IMR-90 (cell line): ENCODE measurements around the gene YPEL5. TPM values are rescaled to one million over a fixed set of nuclear protein-coding genes. Genes with fewer than 3 reads are reported as not detected.

Experiments used
- ATAC-seq: fragments of 200-7000 bp; cut with Tn5 transposase; 2 replicates; pipeline ENCODE4 v1.9.1; 2020; ENCODE audit warnings: low read depth, mild to moderate bottlenecking, moderate library complexity
- BruUV-seq: library from RNA; stranded (reverse); fragments of 400-500 nt; replicated peaks from 2 replicates; lab custom pipeline; 2021; lab: Mats Ljungman, UMichigan
- CTCF ChIA-PET: fragments of 300-600 bp; formaldehyde crosslinking; extraction: SDS; loops from one replicate; lab custom pipeline; 2021; ENCODE audit warnings: antibody characterized with exemption; lab: Yijun Ruan, JAX
- POLR2A ChIA-PET: fragments of 300-600 bp; sonication (Branson Sonifier 250); formaldehyde crosslinking; loops from one replicate; lab custom pipeline; 2022; ENCODE audit warnings: antibody characterized with exemption; ENCODE audit not compliant: unreplicated experiment; lab: Charles Lee
- DNase-seq: peaks from one replicate; pipeline ENCODE4 v3.0.0; 2013
- H2AFZ ChIP-seq: replicated peaks from 2 replicates; pipeline ENCODE3; 2013; ENCODE audit warnings: low read length, mild to moderate bottlenecking; ENCODE audit not compliant: poor library complexity
- H2AK5ac ChIP-seq: 2 replicates; pipeline ENCODE4 v1.6.1; 2013; ENCODE audit warnings: low read depth, low read length, inconsistent platforms
- H2AK9ac ChIP-seq: replicated peaks from 2 replicates; pipeline ENCODE3; 2013; ENCODE audit warnings: mild to moderate bottlenecking, low read depth, low read length, moderate library complexity; ENCODE audit not compliant: poor library complexity
- H2BK120ac ChIP-seq: 2 replicates; pipeline ENCODE4 v1.6.1; 2013; ENCODE audit warnings: low read depth, low read length, inconsistent platforms
- H2BK15ac ChIP-seq: 3 replicates; pipeline ENCODE4 v1.6.1; 2013; ENCODE audit warnings: low read depth, low read length, inconsistent platforms
- H2BK20ac ChIP-seq: 2 replicates; pipeline ENCODE4 v1.6.1; 2013; ENCODE audit warnings: low read depth, mild to moderate bottlenecking, inconsistent platforms, low read length, moderate library complexity
- H2BK5ac ChIP-seq: 2 replicates; pipeline ENCODE4 v1.6.1; 2013; ENCODE audit warnings: mild to moderate bottlenecking, low read depth, low read length, inconsistent platforms; ENCODE audit not compliant: poor library complexity, severe bottlenecking
- H3K14ac ChIP-seq: replicated peaks from 2 replicates; pipeline ENCODE4 v1.6.1; 2013; ENCODE audit warnings: low read depth, low read length, inconsistent platforms
- H3K18ac ChIP-seq: 2 replicates; pipeline ENCODE4 v1.6.1; 2013; ENCODE audit warnings: low read depth, low read length, control low read depth
- H3K23ac ChIP-seq: 2 replicates; pipeline ENCODE4 v1.6.1; 2013; ENCODE audit warnings: low read depth, low read length, inconsistent platforms
- H3K27ac ChIP-seq: 2 replicates; pipeline ENCODE4 v1.5.1; 2013; ENCODE audit warnings: mild to moderate bottlenecking, control low read depth, low read length; ENCODE audit not compliant: insufficient read depth
- H3K27me3 ChIP-seq: 2 replicates; pipeline ENCODE4 v1.6.1; 2013; ENCODE audit warnings: low read length; ENCODE audit not compliant: control insufficient read depth, insufficient read depth
- H3K36me3 ChIP-seq: 2 replicates; pipeline ENCODE4 v1.6.1; 2013; ENCODE audit warnings: low read length, mixed read lengths; ENCODE audit not compliant: control insufficient read depth, insufficient read depth
- H3K4ac ChIP-seq: 2 replicates; pipeline ENCODE4 v1.6.1; 2013; ENCODE audit warnings: low read depth, low read length, inconsistent platforms
- H3K4me1 ChIP-seq: 2 replicates; pipeline ENCODE4 v1.6.1; 2013; ENCODE audit warnings: low read length, mixed read lengths; ENCODE audit not compliant: control insufficient read depth, insufficient read depth
- H3K4me2 ChIP-seq: 2 replicates; pipeline ENCODE4 v1.6.1; 2013; ENCODE audit warnings: low read depth, mild to moderate bottlenecking, control low read depth, low read length, moderate library complexity
- H3K4me3 ChIP-seq: 2 replicates; pipeline ENCODE4 v1.5.1; 2013; ENCODE audit warnings: low read depth, mild to moderate bottlenecking, control low read depth, low read length, moderate library complexity; ENCODE audit not compliant: insufficient read depth
- H3K56ac ChIP-seq: 2 replicates; pipeline ENCODE4 v1.6.1; 2013; ENCODE audit warnings: low read length, inconsistent platforms; ENCODE audit not compliant: insufficient read depth; ENCODE audit errors: extremely low read depth
- H3K79me1 ChIP-seq, 2 experiments: 2 replicates each; pipeline ENCODE4 v1.6.1; 2013; ENCODE audit warnings: low read length in 2 of 2, inconsistent platforms in 1 of 2, low read depth in 1 of 2
- H3K9ac ChIP-seq: 2 replicates; pipeline ENCODE4 v1.6.1; 2013; ENCODE audit warnings: low read depth, low read length, control low read depth
- H3K9me1 ChIP-seq: 2 replicates; pipeline ENCODE4 v1.6.1; 2013; ENCODE audit warnings: low read length, inconsistent platforms; ENCODE audit not compliant: insufficient read depth
- H3K9me3 ChIP-seq: 2 replicates; pipeline ENCODE4 v1.6.1; 2013; ENCODE audit warnings: low read length; ENCODE audit not compliant: control insufficient read depth, insufficient read depth
- H4K20me1 ChIP-seq: 2 replicates; pipeline ENCODE4 v1.6.1; 2013; ENCODE audit warnings: low read length, inconsistent platforms; ENCODE audit not compliant: insufficient read depth
- H4K5ac ChIP-seq: 2 replicates; pipeline ENCODE4 v1.6.1; 2013; ENCODE audit warnings: mild to moderate bottlenecking, low read depth, low read length, control low read depth
- H4K8ac ChIP-seq, 2 experiments: 2 replicates each; pipeline ENCODE4 v1.6.1; 2013; ENCODE audit warnings: low read depth in 2 of 2, low read length in 2 of 2, control low read depth in 1 of 2, inconsistent platforms in 1 of 2
- H4K91ac ChIP-seq: 2 replicates; pipeline ENCODE4 v1.6.1; 2013; ENCODE audit warnings: low read depth, low read length, inconsistent platforms; ENCODE audit not compliant: insufficient read depth
- BHLHE40 ChIP-seq: fragments of 150-350 bp; IDR thresholded peaks from 2 replicates; pipeline ENCODE4 v1.6.1; 2016; ENCODE audit warnings: mild to moderate bottlenecking, low read depth, low read length
- CEBPB ChIP-seq: IDR thresholded peaks from 2 replicates; pipeline ENCODE4 v1.6.1; 2012; ENCODE audit warnings: low read depth, low read length, improper control_type of control experiment
- CHD1 ChIP-seq: IDR thresholded peaks from 2 replicates; pipeline ENCODE4 v1.6.1; 2012; ENCODE audit warnings: low read depth, low read length, improper control_type of control experiment
- CTCF ChIP-seq: conservative IDR thresholded peaks from 2 replicates; pipeline ENCODE4 v1.5.1; 2012; ENCODE audit warnings: mild to moderate bottlenecking, low read depth, low read length, improper control_type of control experiment
- ELK1 ChIP-seq: fragments of 150-350 bp; IDR thresholded peaks from 2 replicates; pipeline ENCODE4 v1.6.1; 2016; ENCODE audit warnings: low read depth, mild to moderate bottlenecking, low read length, moderate library complexity, borderline replicate concordance
- FOS ChIP-seq: fragments of 150-350 bp; IDR thresholded peaks from 2 replicates; pipeline ENCODE4 v1.6.1; 2016; ENCODE audit warnings: low read depth, low read length
- MAFK ChIP-seq: IDR thresholded peaks from 2 replicates; pipeline ENCODE4 v1.6.1; 2012; ENCODE audit warnings: low read depth, low read length, improper control_type of control experiment
- MAZ ChIP-seq: IDR thresholded peaks from 2 replicates; pipeline ENCODE4 v1.6.1; 2012; ENCODE audit warnings: low read depth, mild to moderate bottlenecking, low read length, improper control_type of control experiment, moderate library complexity, borderline replicate concordance
- MXI1 ChIP-seq: IDR thresholded peaks from 2 replicates; pipeline ENCODE4 v1.6.1; 2012; ENCODE audit warnings: low read depth, mild to moderate bottlenecking, low read length, moderate library complexity, borderline replicate concordance
- NFE2L2 ChIP-seq: fragments of 150-350 bp; IDR thresholded peaks from 2 replicates; pipeline ENCODE4 v1.6.1; 2016; ENCODE audit warnings: low read depth, mild to moderate bottlenecking, low read length
- POLR2A ChIP-seq: IDR thresholded peaks from 2 replicates; pipeline ENCODE4 v1.6.1; 2012; ENCODE audit warnings: mild to moderate bottlenecking, low read depth, low read length
- RAD21 ChIP-seq: IDR thresholded peaks from 2 replicates; pipeline ENCODE4 v1.6.1; 2012; ENCODE audit warnings: low read length, improper control_type of control experiment
- RCOR1 ChIP-seq: IDR thresholded peaks from 2 replicates; pipeline ENCODE4 v1.6.1; 2012; ENCODE audit warnings: mild to moderate bottlenecking, low read length, improper control_type of control experiment; ENCODE audit not compliant: insufficient replicate concordance
- SMC3 ChIP-seq: fragments of 150-350 bp; IDR thresholded peaks from 2 replicates; pipeline ENCODE4 v1.6.1; 2016; ENCODE audit warnings: low read depth, mild to moderate bottlenecking, antibody characterized with exemption, low read length, moderate library complexity
- USF2 ChIP-seq: fragments of 150-350 bp; IDR thresholded peaks from 2 replicates; pipeline ENCODE4 v1.6.1; 2017; ENCODE audit warnings: mild to moderate bottlenecking, antibody characterized with exemption, low read length, low read depth
- WGBS, 2 experiments: methylation state at CpG; one replicate each; pipeline versions ENCODE4 v1.1.5 to v1.1.7; 2013; ENCODE audit warnings: missing lambda C conversion rate in 2 of 2; ENCODE audit not compliant: insufficient read length in 1 of 2; ENCODE audit errors: extremely low coverage in 2 of 2; 5-methylcytosine and 5-hydroxymethylcytosine counted together
- dilution Hi-C: fragments of 300-500 bp; cut with HindIII; formaldehyde crosslinking; loops from one replicate; pipeline ENCODE4 v1.14.3; 2018; ENCODE audit warnings: low sequenced_read_pairs; ENCODE audit not compliant: unreplicated experiment
- in situ Hi-C: fragments of 300-500 bp; cut with MboI; formaldehyde crosslinking; loops from 3 replicates; pipeline ENCODE4 v1.14.3; 2019; ENCODE audit warnings: low sequenced_read_pairs, inconsistent platforms, mixed read lengths
- intact Hi-C: fragments of 100-400 bp; cut with micrococcal nuclease; formaldehyde crosslinking; loops from 2 replicates; pipeline ENCODE4 v1.10.0; 2022
- polyA plus RNA-seq, 3 experiments: library from polyadenylated mRNA; depleted of rRNA; stranded (reverse); fragments of >200 nt; gene quantifications; 2 replicates each; pipeline ENCODE4 v1.2.3, GENCODE V29; 2012; ENCODE audit warnings: low replicate concordance in 1 of 3
- total RNA-seq: library from RNA; depleted of rRNA; stranded (reverse); fragments of >200 nt; gene quantifications from 2 replicates; pipeline ENCODE4 v1.2.3, GENCODE V29; 2012

Gene YPEL5
- total and polyA plus RNA-seq, 2 of the 4 experiments (the other 2 are of a cell fraction), result 40.7 to 62.6 TPM

GRCh38 chr2:30208453-30208852 is 61.6 kb downstream of the YPEL5 start:
- ChIA-PET POLR2A (interaction anchor here (0.6 to 0.7 kb wide), 2 partner anchors 92 to 201 kb away, joined by 3 read pairs; no protein-coding TSS in a partner anchor), CTCF (interaction anchor here (0.8 to 4.6 kb wide), 9 partner anchors 16 to 503 kb away, joined by 3 to 49 read pairs (median 7); no protein-coding TSS in a partner anchor)
- ATAC-seq (peak; percentile 99), DNase-seq (peak; percentile 82)
- 0% methylated on average over 2 of the region's 2 CpGs; no CpG with 5 or more reads in 1 of the 2 experiments for WGBS, 2 experiments
- BruUV-seq, result no TSS peak
- Histone ChIP-seq H3K4me1 (peaks cover 2% of the 10 kb centered on the region; the same call in 1 of the 2 replicates), H3K27me3 (0 out of 2 replicates have a peak, but pooled peaks cover 3% of the 10 kb centered on the region), H2AK5ac (no peak overlapping the region), H2BK5ac (no peak overlapping the region), H3K9ac (peak overlapping the region; percentile 4; the same call in 1 of the 2 replicates), H3K4me2 (no peak overlapping the region), H3K18ac (no peak overlapping the region; the same call in 1 of the 2 replicates), H4K91ac (peak overlapping the region; percentile 49; the same call in 1 of the 2 replicates), H2AK9ac (no peak overlapping the region), H3K9me3 (no peaks in the 10 kb centered on the region), H2BK120ac (peak overlapping the region; percentile 54; the same call in 1 of the 2 replicates), H3K14ac (no peak overlapping the region; the same call in 1 of the 2 replicates), H4K20me1 (no peaks in the 10 kb centered on the region), H3K4ac (peak overlapping the region; percentile 45), H3K9me1 (no peaks in the 10 kb centered on the region; the same call in 1 of the 2 replicates), H3K36me3 (no peaks in the 10 kb centered on the region), H3K56ac (no peak overlapping the region), H3K27ac (no peak overlapping the region), H2BK20ac (peak overlapping the region; percentile 68), H4K8ac (peak overlapping the region in 1 of 2 experiments; percentile 25; a peak in 1 of 4 replicates), H2BK15ac (no peak overlapping the region; the same call in 2 of the 3 replicates), H2AFZ (peak overlapping the region; percentile 9), H4K5ac (peak overlapping the region; percentile 15; the same call in 1 of the 2 replicates), H3K4me3 (no peak overlapping the region), H3K79me1 (no peaks in the 10 kb centered on the region), H3K23ac (no peak overlapping the region)
- in situ Hi-C loops, result loop anchor here (25.0 kb wide), 1 partner anchor 654 kb away; no protein-coding TSS in a partner anchor
- intact Hi-C loops, result loop anchor here (1.0 kb wide), 2 partner anchors 499 to 503 kb away; no protein-coding TSS in a partner anchor
- dilution Hi-C loops, result no loop called here
- peak; percentile 97 for TF ChIP-seq SMC3
- TF ChIP-seq USF2, result no peak
- TF ChIP-seq BHLHE40, result no peak
- no peak for TF ChIP-seq CEBPB
- no peak; the same call in 1 of the 2 replicates for TF ChIP-seq CHD1
- no peak for TF ChIP-seq MAFK
- no peak for TF ChIP-seq MXI1
- TF ChIP-seq RCOR1, result no peak
- peak; percentile 63 for TF ChIP-seq POLR2A
- TF ChIP-seq MAZ, result no peak
- no peak for TF ChIP-seq ELK1
- peak; percentile 98 for TF ChIP-seq RAD21
- peak; percentile 95 for TF ChIP-seq CTCF
- no peak for TF ChIP-seq NFE2L2
- TF ChIP-seq FOS, result no peak
